ENCODE results near the gene KIR3DL3. TPM values are rescaled to one million over a fixed set of nuclear protein-coding genes. Genes with fewer than 3 reads are reported as not detected.
"Not testable (repeated sequence)": the region's sequence is repeated elsewhere in the genome, so short reads cannot be mapped to it uniquely, and the experiment has no call there.

Gene KIR3DL3
- total and polyA plus RNA-seq, 3 donors from 2014 or later, result 0.18 TPM; not detected in 2

DNA sequence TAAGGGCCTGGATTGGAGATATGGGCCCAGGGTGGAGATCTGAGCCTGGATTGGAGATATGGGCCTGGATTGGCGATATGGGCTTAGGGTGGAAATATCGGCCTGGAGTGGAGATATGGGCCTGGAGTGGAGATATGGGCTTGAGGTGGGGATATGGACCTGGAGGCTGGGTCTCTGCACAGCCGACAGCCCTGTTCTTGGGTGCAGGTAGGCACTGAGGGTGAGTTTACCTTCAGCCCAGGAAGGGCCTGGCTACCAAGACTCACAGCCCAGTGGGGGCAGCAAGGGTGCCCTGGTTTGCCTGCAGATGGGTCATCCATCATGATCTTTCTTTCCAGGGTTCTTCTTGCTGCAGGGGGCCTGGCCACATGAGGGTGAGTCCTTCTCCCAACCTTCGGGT is 46.3 kb downstream of the KIR3DL3 start:
- H3K36me3 ChIP-seq (ENCODE audit: low read depth, missing control alignments); H3K27me3 ChIP-seq; H3K4me3 ChIP-seq; intact Hi-C loops (cut with DNase I; ENCODE audit: low total_unique reads); DNase-seq; H3K27ac ChIP-seq; H3K4me1 ChIP-seq; H3K9me3 ChIP-seq: not testable (repeated sequence)
- WGBS, 2 donors, result 74 to 85% methylated on average over 3 to 4 of the region's 4 CpGs

- H3K4me1 ChIP-seq; H3K27ac ChIP-seq; intact Hi-C loops (cut with DNase I; ENCODE audit: low total_unique reads); DNase-seq; H3K27me3 ChIP-seq; H3K4me3 ChIP-seq; H3K9me3 ChIP-seq; H3K36me3 ChIP-seq (ENCODE audit: low read depth, missing control alignments): not testable (repeated sequence)
- 78 to 82% methylated on average over 11 to 15 of the region's 15 CpGs for WGBS, 2 donors
Measured at GRCh38 chr19:54771018-54771960, 47.0 kb downstream of the KIR3DL3 start.

DNA sequence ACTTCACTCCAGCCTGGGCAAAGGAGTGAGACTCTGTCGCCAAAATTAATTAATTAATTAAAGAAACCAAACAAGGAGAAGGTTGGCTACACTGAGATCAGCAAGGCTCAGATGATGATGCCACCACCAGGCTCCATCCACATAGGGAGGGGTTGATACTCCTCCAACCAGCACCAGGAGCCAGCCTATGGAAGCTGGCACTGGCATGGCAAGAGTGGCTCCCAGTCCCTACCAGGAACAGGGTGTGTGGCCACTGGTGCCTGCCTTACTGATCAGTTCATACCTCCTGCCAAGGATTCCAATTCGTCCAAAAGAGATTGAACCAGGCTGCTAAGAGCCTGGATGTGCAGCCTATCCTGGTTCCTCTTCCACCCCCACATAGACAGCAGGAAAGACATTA is 48.4 kb downstream of the KIR3DL3 start:
- 54 to 56% methylated on average over 2 of the region's 2 CpGs for WGBS, 2 donors
- H3K27me3 ChIP-seq; H3K36me3 ChIP-seq (ENCODE audit: low read depth, missing control alignments); H3K4me3 ChIP-seq; H3K9me3 ChIP-seq; H3K27ac ChIP-seq; H3K4me1 ChIP-seq; intact Hi-C loops (cut with DNase I; ENCODE audit: low total_unique reads); DNase-seq: not testable (repeated sequence)

DNA sequence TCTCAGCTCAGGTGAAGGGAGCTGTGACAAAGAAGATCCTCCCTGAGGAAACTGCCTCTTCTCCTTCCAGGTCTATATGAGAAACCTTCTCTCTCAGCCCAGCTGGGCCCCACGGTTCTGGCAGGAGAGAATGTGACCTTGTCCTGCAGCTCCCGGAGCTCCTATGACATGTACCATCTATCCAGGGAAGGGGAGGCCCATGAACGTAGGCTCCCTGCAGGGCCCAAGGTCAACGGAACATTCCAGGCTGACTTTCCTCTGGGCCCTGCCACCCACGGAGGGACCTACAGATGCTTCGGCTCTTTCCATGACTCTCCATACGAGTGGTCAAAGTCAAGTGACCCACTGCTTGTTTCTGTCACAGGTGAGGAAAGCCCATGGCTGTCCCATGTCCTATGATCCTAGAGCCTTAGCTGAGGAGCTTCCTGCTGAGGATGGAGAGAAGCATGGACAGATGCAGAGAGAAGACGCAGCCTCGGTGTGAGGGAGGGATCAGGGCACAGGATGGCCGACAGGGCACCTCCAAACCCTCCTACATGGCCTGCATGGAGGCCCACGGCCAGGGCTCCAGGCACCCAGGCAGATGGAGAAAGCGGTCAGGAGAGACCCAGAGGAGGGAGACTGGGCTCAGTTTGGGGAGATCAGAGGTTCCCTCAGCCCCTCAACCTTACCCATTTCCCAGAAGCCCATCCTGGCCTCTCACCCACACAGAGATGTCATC is 51.0 kb downstream of the KIR3DL3 start:
- H3K27me3 ChIP-seq; H3K4me3 ChIP-seq; H3K9me3 ChIP-seq; intact Hi-C loops (cut with DNase I; ENCODE audit: low total_unique reads); DNase-seq; H3K27ac ChIP-seq; H3K4me1 ChIP-seq; H3K36me3 ChIP-seq (ENCODE audit: low read depth, missing control alignments): not testable (repeated sequence)
- 82 to 87% methylated on average over 10 to 12 of the region's 12 CpGs for WGBS, 2 donors

DNA sequence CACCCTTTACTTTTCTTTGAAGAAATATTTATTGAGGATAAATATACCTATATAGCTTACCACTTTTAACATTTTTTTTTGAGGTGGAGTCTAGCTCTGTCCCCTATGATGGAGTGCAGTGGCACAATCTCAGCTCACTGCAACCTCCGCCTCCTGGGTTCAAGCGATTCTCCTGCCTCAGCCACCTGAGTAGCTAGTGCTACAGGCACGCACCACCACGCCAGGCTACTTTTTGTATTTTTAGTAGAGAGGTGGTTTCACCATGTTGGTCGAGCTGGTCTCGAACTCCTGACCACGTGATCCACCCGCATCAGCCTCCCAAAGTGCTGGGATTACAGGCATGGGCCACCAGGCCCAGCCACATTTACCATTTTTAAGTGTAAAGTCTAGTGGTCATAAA is 51.6 kb downstream of the KIR3DL3 start:
- intact Hi-C loops (cut with DNase I; ENCODE audit: low total_unique reads); H3K27me3 ChIP-seq; H3K4me1 ChIP-seq; H3K9me3 ChIP-seq; H3K4me3 ChIP-seq; DNase-seq; H3K36me3 ChIP-seq (ENCODE audit: low read depth, missing control alignments); H3K27ac ChIP-seq: not testable (repeated sequence)
- 81 to 86% methylated on average over 8 of the region's 8 CpGs for WGBS, 2 donors

DNA sequence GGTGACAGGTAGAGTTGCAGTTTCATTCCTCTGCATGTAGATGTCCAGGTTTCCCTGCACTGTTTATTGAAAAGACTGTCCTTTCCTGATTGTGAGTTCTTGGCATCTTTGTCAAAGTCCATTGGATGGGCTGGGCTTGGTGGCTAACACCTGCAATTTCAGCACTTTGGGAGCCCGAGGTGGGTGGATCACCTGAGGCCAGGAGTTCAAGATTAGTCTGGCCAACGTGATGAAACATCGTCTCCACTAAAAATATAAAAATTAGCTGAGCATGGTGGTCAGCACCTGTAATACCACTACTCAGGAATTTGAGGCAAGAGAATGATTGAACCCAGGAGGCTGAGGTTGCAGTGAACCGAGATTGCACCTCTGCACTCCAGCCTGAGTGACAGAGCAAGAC is 53.6 kb downstream of the KIR3DL3 start:
- H3K9me3 ChIP-seq; DNase-seq; H3K4me3 ChIP-seq; H3K4me1 ChIP-seq; H3K27me3 ChIP-seq; H3K36me3 ChIP-seq (ENCODE audit: low read depth, missing control alignments); H3K27ac ChIP-seq; intact Hi-C loops (cut with DNase I; ENCODE audit: low total_unique reads): not testable (repeated sequence)
- 68 to 80% methylated on average over 4 of the region's 4 CpGs for WGBS, 2 donors

DNA sequence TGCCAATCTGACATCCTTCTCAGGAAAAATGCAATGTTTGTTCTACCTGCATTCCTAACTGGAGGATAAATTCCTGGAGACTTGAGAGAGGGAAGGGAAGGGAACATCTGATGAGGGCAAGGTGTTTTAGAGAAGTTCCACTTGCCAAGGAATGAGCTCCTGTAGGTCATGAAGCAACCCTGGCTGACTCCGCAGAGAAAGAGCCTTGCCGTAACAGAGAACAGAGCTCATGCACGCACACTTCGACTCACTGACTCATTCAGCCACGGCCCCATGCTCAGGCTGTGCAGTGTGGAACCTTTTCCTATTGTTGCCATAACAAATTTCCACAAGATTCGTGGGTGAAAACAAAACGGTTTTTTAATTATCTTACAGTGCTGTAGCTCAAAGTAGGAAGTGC is 54.7 kb downstream of the KIR3DL3 start:
- H3K4me3 ChIP-seq; H3K36me3 ChIP-seq (ENCODE audit: low read depth, missing control alignments); H3K27ac ChIP-seq; H3K4me1 ChIP-seq; H3K9me3 ChIP-seq; DNase-seq; H3K27me3 ChIP-seq; intact Hi-C loops (cut with DNase I; ENCODE audit: low total_unique reads): not testable (repeated sequence)
- WGBS, 2 donors, result 63 to 86% methylated on average over 7 of the region's 7 CpGs

- 74 to 80% methylated on average over 4 of the region's 4 CpGs for WGBS, 2 donors
- not testable (repeated sequence) for H3K27me3 ChIP-seq, H3K4me3 ChIP-seq
Measured at GRCh38 chr19:54782916-54783315, 58.7 kb downstream of the KIR3DL3 start.

More at GRCh38 chr19:54782916-54783315, 58.7 kb downstream of the KIR3DL3 start:
- H3K36me3 ChIP-seq (ENCODE audit: low read depth, missing control alignments); DNase-seq; H3K27ac ChIP-seq; H3K4me1 ChIP-seq; intact Hi-C loops (cut with DNase I; ENCODE audit: low total_unique reads); H3K9me3 ChIP-seq: not testable (repeated sequence)

Small RNA genes lying within 50 kb of the gene (small RNA-seq; reads per million reads assigned to genes)
- gene AC245128.2 (0 reads per million in 2 donors), gene KIR3DP1 (0 reads per million in 2 donors)

Other genes starting within 250 kb of the KIR3DL3 start
- not detected for gene LAIR2, start 221.6 kb upstream of the KIR3DL3 start, total RNA-seq
- 0.65 TPM for gene LAIR2, start 221.6 kb upstream of the KIR3DL3 start, polyA plus RNA-seq (ENCODE audit: insufficient read depth, low read depth, low replicate concordance)
- under 1 TPM; 0.47 to 0.87 TPM for gene LILRA2, start 150.7 kb upstream of the KIR3DL3 start, total RNA-seq
- 2.6 TPM for gene LILRA2, start 150.7 kb upstream of the KIR3DL3 start, polyA plus RNA-seq (ENCODE audit: insufficient read depth, low read depth, low replicate concordance)
- under 1 TPM in 1 of 2 donors, not detected in 1; 0.50 TPM for gene LILRA1, start 130.8 kb upstream of the KIR3DL3 start, total RNA-seq
- gene LILRA1, start 130.8 kb upstream of the KIR3DL3 start, polyA plus RNA-seq (ENCODE audit: insufficient read depth, low read depth, low replicate concordance), result 0.62 TPM
- gene LILRB1, start 94.0 kb upstream of the KIR3DL3 start, total RNA-seq, result under 1 TPM; 0.63 to 0.93 TPM
- 2.2 TPM for gene LILRB1, start 94.0 kb upstream of the KIR3DL3 start, polyA plus RNA-seq (ENCODE audit: insufficient read depth, low read depth, low replicate concordance)
- gene LILRB4, start 61.5 kb upstream of the KIR3DL3 start, total RNA-seq, result 1 to 10 TPM; 1.0 to 3.2 TPM
- gene LILRB4, start 61.5 kb upstream of the KIR3DL3 start, polyA plus RNA-seq (ENCODE audit: insufficient read depth, low read depth, low replicate concordance), result 12.6 TPM
- not detected for gene KIR2DL3, start 14.1 kb downstream of the KIR3DL3 start, total RNA-seq
- not detected for gene KIR2DL3, start 14.1 kb downstream of the KIR3DL3 start, polyA plus RNA-seq (ENCODE audit: insufficient read depth, low read depth, low replicate concordance)
- not detected for gene KIR2DL1, start 45.4 kb downstream of the KIR3DL3 start, total RNA-seq
- not detected for gene KIR2DL1, start 45.4 kb downstream of the KIR3DL3 start, polyA plus RNA-seq (ENCODE audit: insufficient read depth, low read depth, low replicate concordance)
- gene KIR2DL4, start 79.2 kb downstream of the KIR3DL3 start, total RNA-seq, result under 1 TPM in 1 of 2 donors, not detected in 1; 0.31 TPM
- gene KIR2DL4, start 79.2 kb downstream of the KIR3DL3 start, polyA plus RNA-seq (ENCODE audit: insufficient read depth, low read depth, low replicate concordance), result not detected
- not detected for gene KIR3DL1, start 92.0 kb downstream of the KIR3DL3 start, total RNA-seq
- gene KIR3DL1, start 92.0 kb downstream of the KIR3DL3 start, polyA plus RNA-seq (ENCODE audit: insufficient read depth, low read depth, low replicate concordance), result not detected
- under 1 TPM in 1 of 2 donors, not detected in 1; 0.19 TPM for gene KIR2DS4, start 108.2 kb downstream of the KIR3DL3 start, total RNA-seq
- gene KIR2DS4, start 108.2 kb downstream of the KIR3DL3 start, polyA plus RNA-seq (ENCODE audit: insufficient read depth, low read depth, low replicate concordance), result not detected
- gene KIR3DL2, start 126.0 kb downstream of the KIR3DL3 start, total RNA-seq, result not detected
- gene KIR3DL2, start 126.0 kb downstream of the KIR3DL3 start, polyA plus RNA-seq (ENCODE audit: insufficient read depth, low read depth, low replicate concordance), result not detected
- gene FCAR, start 149.8 kb downstream of the KIR3DL3 start, total RNA-seq, result not detected
- gene FCAR, start 149.8 kb downstream of the KIR3DL3 start, polyA plus RNA-seq (ENCODE audit: insufficient read depth, low read depth, low replicate concordance), result not detected
- under 1 TPM; 0.31 to 0.43 TPM for gene NCR1, start 181.7 kb downstream of the KIR3DL3 start, total RNA-seq
- 0.44 TPM for gene NCR1, start 181.7 kb downstream of the KIR3DL3 start, polyA plus RNA-seq (ENCODE audit: insufficient read depth, low read depth, low replicate concordance)
- 10 to 100 TPM in 1 of 2 donors, 1 to 10 TPM in 1; 9.0 to 11.7 TPM for gene NLRP7, start 223.1 kb downstream of the KIR3DL3 start, total RNA-seq
- 14.5 TPM for gene NLRP7, start 223.1 kb downstream of the KIR3DL3 start, polyA plus RNA-seq (ENCODE audit: insufficient read depth, low read depth, low replicate concordance)
- 10 to 100 TPM; 41.9 to 46.4 TPM for gene NLRP2, start 241.9 kb downstream of the KIR3DL3 start, total RNA-seq
- gene NLRP2, start 241.9 kb downstream of the KIR3DL3 start, polyA plus RNA-seq (ENCODE audit: insufficient read depth, low read depth, low replicate concordance), result 42.6 TPM

Data from testis (tissue), 3 donors.